ENCODE data around the gene ASIC1.
A peak's percentile ranks its signal among the peaks of the same experiment; 100 is the strongest.

Gene ASIC1

GRCh38 chr12:50057000-50057841, at the start of gene ASIC1:
ASIC1 (plus strand) TSS chr12:50057596; CDS start chr12:50058767, 1,171 bp downstream.
- no peak for TF ChIP-seq CTCF (conservative IDR thresholded peaks at IDR 0.05; ENCODE audit: low read depth, low read length)
- DNase-seq (ENCODE audit: low read depth), result peak; percentile 67

GRCh38 chr12:50013361-50014147, 43.8 kb upstream of the ASIC1 start:
- no peak for TF ChIP-seq CTCF (conservative IDR thresholded peaks at IDR 0.05; ENCODE audit: low read depth, low read length)
- no peak overlapping the region for H3K4me3 ChIP-seq (ENCODE audit: low read depth, low read length)
- no peak for DNase-seq (ENCODE audit: low read depth)

More at GRCh38 chr12:50057000-50057841, at the start of gene ASIC1:
- peak within 1 kb of the TSS; percentile 60 for H3K4me3 ChIP-seq (ENCODE audit: low read depth, low read length)

GRCh38 chr12:50014342-50014741, 43.1 kb upstream of the ASIC1 start:
- no peak for TF ChIP-seq CTCF (conservative IDR thresholded peaks at IDR 0.05; ENCODE audit: low read depth, low read length)
- no peak overlapping the region for H3K4me3 ChIP-seq (ENCODE audit: low read depth, low read length)
- DNase-seq (ENCODE audit: low read depth), result no peak

- DNase-seq (ENCODE audit: low read depth), result peak; percentile 95
- H3K4me3 ChIP-seq (ENCODE audit: low read depth, low read length), result no peak overlapping the region
- TF ChIP-seq CTCF (conservative IDR thresholded peaks at IDR 0.05; ENCODE audit: low read depth, low read length), result no peak
Measured at GRCh38 chr12:50016501-50017475, 40.6 kb upstream of the ASIC1 start.

GRCh38 chr12:50017641-50018040, 39.8 kb upstream of the ASIC1 start:
- H3K4me3 ChIP-seq (ENCODE audit: low read depth, low read length), result no peak overlapping the region
- peak; percentile 71 for DNase-seq (ENCODE audit: low read depth)
- TF ChIP-seq CTCF (conservative IDR thresholded peaks at IDR 0.05; ENCODE audit: low read depth, low read length), result no peak

GRCh38 chr12:50018154-50018553, 39.2 kb upstream of the ASIC1 start:
- no peak for TF ChIP-seq CTCF (conservative IDR thresholded peaks at IDR 0.05; ENCODE audit: low read depth, low read length)
- H3K4me3 ChIP-seq (ENCODE audit: low read depth, low read length), result no peak overlapping the region
- DNase-seq (ENCODE audit: low read depth), result no peak
